Measurements from ENCODE around the gene EPHB1.
"Not testable (repeated sequence)": the region's sequence is repeated elsewhere in the genome, so short reads cannot be mapped to it uniquely, and the experiment has no call there.

Gene EPHB1

GRCh38 chr3:135051409-135051973 is 256.4 kb downstream of the EPHB1 start:
- no peak overlapping the region for H3K4me3 ChIP-seq
- H3K36me3 ChIP-seq (ENCODE audit: insufficient read depth, low read length), result no peaks in the 10 kb centered on the region
- no peak overlapping the region for H3K9ac ChIP-seq (ENCODE audit: insufficient read length)
- H3K27ac ChIP-seq, result no peak overlapping the region
- no peaks in the 10 kb centered on the region for H3K9me3 ChIP-seq (ENCODE audit: low read depth, low read length)
- TF ChIP-seq POLR2AphosphoS5 (IDR thresholded peaks at IDR 0.05; ENCODE audit: borderline replicate concordance, low read depth, low read length) (no peak), EZH2 (IDR thresholded peaks at IDR 0.05) (no peak), FOXP2 (optimal IDR thresholded peaks at IDR 0.05; ENCODE audit: control extremely low read depth, extremely low read length, insufficient read depth) (no peak)
- DNase-seq (ENCODE audit: low read depth, low spot score), result no peak

- no peak for DNase-seq (ENCODE audit: low read depth, low spot score)
- Histone ChIP-seq H3K9me3 (ENCODE audit: low read depth, low read length) (no peaks in the 10 kb centered on the region), H3K9ac (ENCODE audit: insufficient read length) (no peak overlapping the region), H3K36me3 (ENCODE audit: insufficient read depth, low read length) (no peaks in the 10 kb centered on the region), H3K27ac (no peak overlapping the region), H3K4me3 (no peak overlapping the region)
- TF ChIP-seq EZH2 (IDR thresholded peaks at IDR 0.05) (no peak), FOXP2 (optimal IDR thresholded peaks at IDR 0.05; ENCODE audit: control extremely low read depth, extremely low read length, insufficient read depth) (no peak), POLR2AphosphoS5 (IDR thresholded peaks at IDR 0.05; ENCODE audit: borderline replicate concordance, low read depth, low read length) (no peak)
Observed at GRCh38 chr3:135055449-135055848, 260.4 kb downstream of the EPHB1 start.

- no peaks in the 10 kb centered on the region for H3K36me3 ChIP-seq (ENCODE audit: insufficient read depth, low read length)
- no peak overlapping the region for H3K27ac ChIP-seq
- no peak overlapping the region for H3K4me3 ChIP-seq
- no peaks in the 10 kb centered on the region for H3K9me3 ChIP-seq (ENCODE audit: low read depth, low read length)
- TF ChIP-seq FOXP2 (optimal IDR thresholded peaks at IDR 0.05; ENCODE audit: control extremely low read depth, extremely low read length, insufficient read depth), result no peak
- TF ChIP-seq POLR2AphosphoS5 (IDR thresholded peaks at IDR 0.05; ENCODE audit: borderline replicate concordance, low read depth, low read length), result no peak
- no peak for TF ChIP-seq EZH2 (IDR thresholded peaks at IDR 0.05)
- DNase-seq (ENCODE audit: low read depth, low spot score), result no peak
- no peak overlapping the region for H3K9ac ChIP-seq (ENCODE audit: insufficient read length)
Observed at GRCh38 chr3:135056084-135056730, 261.1 kb downstream of the EPHB1 start.

- Histone ChIP-seq H3K9me3 (ENCODE audit: low read depth, low read length) (no peaks in the 10 kb centered on the region), H3K4me3 (no peak overlapping the region), H3K27ac (no peak overlapping the region), H3K9ac (ENCODE audit: insufficient read length) (no peak overlapping the region), H3K36me3 (ENCODE audit: insufficient read depth, low read length) (no peaks in the 10 kb centered on the region)
- no peak for TF ChIP-seq EZH2 (IDR thresholded peaks at IDR 0.05)
- no peak for DNase-seq (ENCODE audit: low read depth, low spot score)
Observed at GRCh38 chr3:135056733-135057310, 261.8 kb downstream of the EPHB1 start.

GRCh38 chr3:135057996-135058395 is 262.9 kb downstream of the EPHB1 start:
- no peak overlapping the region for H3K9ac ChIP-seq (ENCODE audit: insufficient read length)
- H3K27ac ChIP-seq, result no peak overlapping the region
- no peak for DNase-seq (ENCODE audit: low read depth, low spot score)
- TF ChIP-seq POLR2AphosphoS5 (IDR thresholded peaks at IDR 0.05; ENCODE audit: borderline replicate concordance, low read depth, low read length), result no peak
- TF ChIP-seq FOXP2 (optimal IDR thresholded peaks at IDR 0.05; ENCODE audit: control extremely low read depth, extremely low read length, insufficient read depth), result no peak
- no peak for TF ChIP-seq EZH2 (IDR thresholded peaks at IDR 0.05)
- no peaks in the 10 kb centered on the region for H3K9me3 ChIP-seq (ENCODE audit: low read depth, low read length)
- H3K36me3 ChIP-seq (ENCODE audit: insufficient read depth, low read length), result no peaks in the 10 kb centered on the region
- H3K4me3 ChIP-seq, result no peak overlapping the region

- H3K9ac ChIP-seq (ENCODE audit: insufficient read length), result no peak overlapping the region
- no peak for DNase-seq (ENCODE audit: low read depth, low spot score)
- no peaks in the 10 kb centered on the region for H3K9me3 ChIP-seq (ENCODE audit: low read depth, low read length)
- H3K36me3 ChIP-seq (ENCODE audit: insufficient read depth, low read length), result no peaks in the 10 kb centered on the region
- no peak for TF ChIP-seq FOXP2 (optimal IDR thresholded peaks at IDR 0.05; ENCODE audit: control extremely low read depth, extremely low read length, insufficient read depth)
- TF ChIP-seq EZH2 (IDR thresholded peaks at IDR 0.05), result no peak
- H3K27ac ChIP-seq, result no peak overlapping the region
- H3K4me3 ChIP-seq, result no peak overlapping the region
Observed at GRCh38 chr3:135059580-135059979, 264.5 kb downstream of the EPHB1 start.

GRCh38 chr3:135066844-135067727 is 272.0 kb downstream of the EPHB1 start:
- H3K4me3 ChIP-seq, result peak overlapping the region; percentile 40; the same call in 1 of the 2 replicates
- H3K36me3 ChIP-seq (ENCODE audit: insufficient read depth, low read length); H3K9me3 ChIP-seq (ENCODE audit: low read depth, low read length); H3K9ac ChIP-seq (ENCODE audit: insufficient read length); DNase-seq (ENCODE audit: low read depth, low spot score): not testable (repeated sequence)
- peak overlapping the region; percentile 48; the same call in 1 of the 2 replicates for H3K27ac ChIP-seq

GRCh38 chr3:135068011-135068410 is 273.0 kb downstream of the EPHB1 start:
- no peak for DNase-seq (ENCODE audit: low read depth, low spot score)
- Histone ChIP-seq H3K27ac (peak overlapping the region; percentile 48; the same call in 1 of the 2 replicates), H3K9ac (ENCODE audit: insufficient read length) (no peak overlapping the region), H3K36me3 (ENCODE audit: insufficient read depth, low read length) (no peaks in the 10 kb centered on the region), H3K4me3 (peak overlapping the region; percentile 40), H3K9me3 (ENCODE audit: low read depth, low read length) (no peaks in the 10 kb centered on the region)
- TF ChIP-seq POLR2AphosphoS5 (IDR thresholded peaks at IDR 0.05; ENCODE audit: borderline replicate concordance, low read depth, low read length) (no peak), FOXP2 (optimal IDR thresholded peaks at IDR 0.05; ENCODE audit: control extremely low read depth, extremely low read length, insufficient read depth) (no peak)
